Stomach (tissue), 4 donors: ENCODE results near the gene CXCR5.
A peak's percentile ranks its signal among the peaks of the same experiment; 100 is the strongest.

ENCODE experiments used
- EP300 ChIP-seq: sonication (generic); formaldehyde crosslinking; IDR thresholded peaks from one replicate; pipeline ENCODE4 v1.6.1; 2017; ENCODE audit warnings: antibody characterized with exemption
- POLR2A ChIP-seq, 4 donors: fragments of 450-650 bp; IDR thresholded peaks; one replicate each; pipeline ENCODE4 v1.6.1; 2016; ENCODE audit warnings: antibody characterized with exemption in 4 of 4, control low read depth in 2 of 4, mild to moderate bottlenecking in 1 of 4, moderate library complexity in 1 of 4
- POLR2AphosphoS5 ChIP-seq, 3 donors: sonication (generic); formaldehyde crosslinking; IDR thresholded peaks; one replicate each; pipeline ENCODE4 v1.6.1; 2016; ENCODE audit warnings: antibody characterized with exemption in 3 of 3
- TF ChIP-seq, protein P1 (sequence below), 7 experiments: fragments of 450-650 bp in 4 of 7; fragments of 200-600 bp in 3 of 7; sonication (generic) in 3 of 7; IDR thresholded peaks; one replicate each; pipeline ENCODE4 v1.5.1; 2016 to 2019; ENCODE audit warnings: antibody characterized with exemption in 7 of 7, control low read depth in 2 of 7, mild to moderate bottlenecking in 1 of 7

DNA sequence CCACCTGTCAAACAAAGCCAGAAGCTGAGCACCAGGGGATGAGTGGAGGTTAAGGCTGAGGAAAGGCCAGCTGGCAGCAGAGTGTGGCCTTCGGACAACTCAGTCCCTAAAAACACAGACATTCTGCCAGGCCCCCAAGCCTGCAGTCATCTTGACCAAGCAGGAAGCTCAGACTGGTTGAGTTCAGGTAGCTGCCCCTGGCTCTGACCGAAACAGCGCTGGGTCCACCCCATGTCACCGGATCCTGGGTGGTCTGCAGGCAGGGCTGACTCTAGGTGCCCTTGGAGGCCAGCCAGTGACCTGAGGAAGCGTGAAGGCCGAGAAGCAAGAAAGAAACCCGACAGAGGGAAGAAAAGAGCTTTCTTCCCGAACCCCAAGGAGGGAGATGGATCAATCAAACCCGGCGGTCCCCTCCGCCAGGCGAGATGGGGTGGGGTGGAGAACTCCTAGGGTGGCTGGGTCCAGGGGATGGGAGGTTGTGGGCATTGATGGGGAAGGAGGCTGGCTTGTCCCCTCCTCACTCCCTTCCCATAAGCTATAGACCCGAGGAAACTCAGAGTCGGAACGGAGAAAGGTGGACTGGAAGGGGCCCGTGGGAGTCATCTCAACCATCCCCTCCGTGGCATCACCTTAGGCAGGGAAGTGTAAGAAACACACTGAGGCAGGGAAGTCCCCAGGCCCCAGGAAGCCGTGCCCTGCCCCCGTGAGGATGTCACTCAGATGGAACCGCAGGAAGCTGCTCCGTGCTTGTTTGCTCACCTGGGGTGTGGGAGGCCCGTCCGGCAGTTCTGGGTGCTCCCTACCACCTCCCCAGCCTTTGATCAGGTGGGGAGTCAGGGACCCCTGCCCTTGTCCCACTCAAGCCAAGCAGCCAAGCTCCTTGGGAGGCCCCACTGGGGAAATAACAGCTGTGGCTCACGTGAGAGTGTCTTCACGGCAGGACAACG is 11.7 kb downstream of the CXCR5 start:
- TF ChIP-seq, protein P1, sequence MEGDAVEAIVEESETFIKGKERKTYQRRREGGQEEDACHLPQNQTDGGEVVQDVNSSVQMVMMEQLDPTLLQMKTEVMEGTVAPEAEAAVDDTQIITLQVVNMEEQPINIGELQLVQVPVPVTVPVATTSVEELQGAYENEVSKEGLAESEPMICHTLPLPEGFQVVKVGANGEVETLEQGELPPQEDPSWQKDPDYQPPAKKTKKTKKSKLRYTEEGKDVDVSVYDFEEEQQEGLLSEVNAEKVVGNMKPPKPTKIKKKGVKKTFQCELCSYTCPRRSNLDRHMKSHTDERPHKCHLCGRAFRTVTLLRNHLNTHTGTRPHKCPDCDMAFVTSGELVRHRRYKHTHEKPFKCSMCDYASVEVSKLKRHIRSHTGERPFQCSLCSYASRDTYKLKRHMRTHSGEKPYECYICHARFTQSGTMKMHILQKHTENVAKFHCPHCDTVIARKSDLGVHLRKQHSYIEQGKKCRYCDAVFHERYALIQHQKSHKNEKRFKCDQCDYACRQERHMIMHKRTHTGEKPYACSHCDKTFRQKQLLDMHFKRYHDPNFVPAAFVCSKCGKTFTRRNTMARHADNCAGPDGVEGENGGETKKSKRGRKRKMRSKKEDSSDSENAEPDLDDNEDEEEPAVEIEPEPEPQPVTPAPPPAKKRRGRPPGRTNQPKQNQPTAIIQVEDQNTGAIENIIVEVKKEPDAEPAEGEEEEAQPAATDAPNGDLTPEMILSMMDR (IDR thresholded peaks at IDR 0.05) = no peak
- TF ChIP-seq EP300 = no peak
- TF ChIP-seq POLR2A (IDR thresholded peaks at IDR 0.05) = no peak
- peak in 1 of 3 donors; percentile 2 for TF ChIP-seq POLR2AphosphoS5 (IDR thresholded peaks at IDR 0.05)
